NCI-H1048 (cell line): ENCODE data around the gene STARD10.

Source experiments
- DNase-seq: peaks from one replicate; lab custom pipeline; 2025; lab: John Stamatoyannopoulos, UW

STARD10 gene

GRCh38 chr11:72763823-72764222 lies 30.0 kb downstream of the STARD10 start:
- DNase-seq, result no peak

DNA sequence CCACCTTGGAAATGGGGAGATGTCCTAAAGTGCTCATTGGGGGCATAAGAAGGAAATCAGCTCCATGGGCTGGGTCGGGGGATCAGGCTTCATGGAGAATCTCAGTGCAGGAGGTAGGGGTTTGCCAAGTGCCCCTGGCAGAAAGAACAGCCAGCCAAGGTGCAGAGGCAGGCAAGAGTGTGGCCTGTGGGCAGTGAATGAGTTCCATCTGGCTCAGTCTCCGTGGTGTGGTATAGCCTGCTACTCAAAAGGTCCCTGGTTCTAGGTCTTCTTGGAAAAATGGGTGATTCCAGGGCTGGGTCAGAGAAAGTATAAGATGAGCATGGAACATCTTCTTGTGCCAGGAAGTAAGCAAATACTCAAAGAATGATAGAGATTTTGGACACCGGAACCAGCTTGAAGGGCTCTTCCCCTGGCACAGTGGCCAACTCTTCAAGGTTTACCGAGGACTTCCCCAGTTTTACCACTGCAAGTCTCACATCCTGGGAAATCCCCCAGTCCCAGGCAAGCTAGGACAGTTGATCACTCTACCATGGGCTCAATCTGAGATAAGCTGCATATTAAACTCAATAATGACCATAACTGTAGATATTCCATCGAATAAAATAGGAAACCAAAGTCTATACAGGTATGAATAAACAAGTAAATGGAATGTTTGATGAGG lies 31.1 kb downstream of the STARD10 start:
- no peak for DNase-seq

GRCh38 chr11:72760539-72761405 lies 33.1 kb downstream of the STARD10 start:
- no peak for DNase-seq

DNA sequence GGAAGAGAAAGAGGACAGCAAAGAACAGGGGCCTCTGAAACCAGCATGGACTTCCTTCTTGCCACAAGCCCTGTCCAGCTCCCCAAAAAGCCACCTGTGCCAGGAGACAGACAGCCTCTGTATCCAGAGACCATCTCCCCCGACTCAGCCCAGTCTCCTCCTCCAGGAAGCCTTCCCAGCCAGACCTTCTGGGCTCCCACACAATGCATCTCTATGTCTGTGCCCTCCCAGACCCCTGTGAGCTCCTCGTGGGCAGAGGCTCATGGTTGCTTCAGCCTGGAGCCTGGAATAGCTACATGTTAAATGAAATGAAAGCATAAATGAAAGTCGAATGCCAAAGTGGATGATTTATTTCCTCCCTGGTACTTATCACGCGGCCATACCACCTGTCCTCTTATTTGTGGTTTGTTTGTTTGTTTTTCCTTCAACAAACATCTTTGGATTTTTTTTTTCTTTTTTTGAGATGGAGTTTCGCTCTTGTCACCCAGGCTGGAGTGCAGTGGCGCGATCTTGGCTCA lies 34.3 kb downstream of the STARD10 start:
- DNase-seq, result no peak

DNA sequence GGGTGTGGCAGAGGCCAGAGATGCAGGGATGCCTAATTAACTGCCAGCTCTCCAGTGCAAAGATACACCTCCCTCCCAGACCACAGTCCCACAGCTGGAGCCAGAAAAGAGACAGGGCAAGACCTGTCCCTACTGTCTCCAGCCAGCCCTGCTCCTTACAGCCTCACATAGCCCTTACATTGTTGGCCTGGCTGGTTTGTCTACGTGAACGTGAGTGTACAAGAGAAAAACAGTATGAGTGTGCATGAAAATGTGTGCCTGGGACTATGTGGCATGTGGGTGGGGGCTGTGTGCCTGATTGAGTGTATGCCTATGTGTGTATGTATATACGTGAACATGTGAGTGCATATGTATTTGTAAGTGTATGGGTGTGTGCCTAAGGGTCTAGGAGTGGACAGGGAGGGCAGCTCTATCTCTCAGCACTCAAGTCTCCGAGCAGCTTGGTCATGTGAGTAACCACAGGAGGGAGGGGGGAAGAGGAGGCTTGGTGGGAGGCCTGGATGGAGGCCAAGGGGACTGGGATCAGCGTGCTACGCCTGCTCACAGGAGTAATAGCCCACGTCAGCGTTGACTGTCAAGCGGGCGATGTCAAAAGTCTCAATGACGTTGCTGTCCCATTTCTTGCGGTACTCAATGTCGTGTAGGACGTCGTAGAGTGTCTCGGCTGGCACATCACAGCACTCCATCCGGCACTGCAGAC lies 35.0 kb downstream of the STARD10 start:
- DNase-seq, result no peak

DNA sequence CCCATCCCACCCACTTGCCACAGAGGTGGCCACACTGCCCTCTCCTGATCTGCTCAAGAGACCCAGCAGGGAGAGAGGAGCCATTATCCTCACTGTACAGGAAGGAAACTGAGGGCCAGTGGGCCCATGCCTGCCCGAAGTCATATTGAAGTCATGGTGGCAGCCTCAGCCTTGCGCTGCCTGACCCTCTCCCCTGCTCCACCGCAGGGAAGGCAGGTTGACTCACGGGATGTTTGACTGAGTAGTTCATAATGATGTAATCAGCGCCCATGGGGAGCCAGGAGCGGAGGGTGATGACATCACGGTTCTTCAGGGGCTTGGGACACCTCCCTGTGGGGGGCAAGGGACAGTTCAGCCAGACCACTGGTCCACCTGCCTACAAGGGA lies 35.5 kb downstream of the STARD10 start:
- DNase-seq, result no peak

- no peak for DNase-seq
These were observed 38.0 kb downstream of the STARD10 start for GRCh38 chr11:72755713-72756285.

DNA sequence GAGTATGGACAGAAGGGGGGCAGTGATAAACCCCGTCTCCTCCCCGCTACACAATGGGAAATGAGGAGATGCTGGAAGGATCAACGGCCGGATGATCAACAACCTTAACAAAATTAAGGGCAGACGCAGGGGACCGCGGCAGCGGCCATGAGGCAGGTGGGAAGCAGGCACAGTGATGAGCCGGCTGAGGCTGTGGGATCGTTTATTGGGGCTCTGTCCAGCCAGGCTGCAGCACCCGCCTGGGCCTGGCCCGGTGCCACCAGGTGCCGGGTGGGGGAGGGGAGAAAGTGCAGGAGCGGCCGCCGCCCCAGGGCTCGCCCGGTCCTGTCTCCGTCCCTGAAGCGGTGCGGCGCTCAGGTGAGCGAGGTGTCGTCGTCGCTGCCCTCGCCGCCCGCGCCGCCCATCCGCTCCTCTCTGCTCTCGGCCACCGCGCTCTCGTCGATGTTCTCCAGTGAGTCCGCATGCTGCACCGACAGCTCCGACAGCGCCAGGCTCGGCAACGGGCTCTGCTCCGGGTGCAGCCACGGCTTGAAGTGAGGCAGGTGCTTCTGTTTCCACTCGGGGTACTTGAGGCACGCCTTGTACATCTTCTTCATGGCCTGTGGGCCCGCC lies 39.2 kb downstream of the STARD10 start:
- DNase-seq, result no peak

GRCh38 chr11:72754149-72754543 lies 39.7 kb downstream of the STARD10 start:
- no peak for DNase-seq

DNA sequence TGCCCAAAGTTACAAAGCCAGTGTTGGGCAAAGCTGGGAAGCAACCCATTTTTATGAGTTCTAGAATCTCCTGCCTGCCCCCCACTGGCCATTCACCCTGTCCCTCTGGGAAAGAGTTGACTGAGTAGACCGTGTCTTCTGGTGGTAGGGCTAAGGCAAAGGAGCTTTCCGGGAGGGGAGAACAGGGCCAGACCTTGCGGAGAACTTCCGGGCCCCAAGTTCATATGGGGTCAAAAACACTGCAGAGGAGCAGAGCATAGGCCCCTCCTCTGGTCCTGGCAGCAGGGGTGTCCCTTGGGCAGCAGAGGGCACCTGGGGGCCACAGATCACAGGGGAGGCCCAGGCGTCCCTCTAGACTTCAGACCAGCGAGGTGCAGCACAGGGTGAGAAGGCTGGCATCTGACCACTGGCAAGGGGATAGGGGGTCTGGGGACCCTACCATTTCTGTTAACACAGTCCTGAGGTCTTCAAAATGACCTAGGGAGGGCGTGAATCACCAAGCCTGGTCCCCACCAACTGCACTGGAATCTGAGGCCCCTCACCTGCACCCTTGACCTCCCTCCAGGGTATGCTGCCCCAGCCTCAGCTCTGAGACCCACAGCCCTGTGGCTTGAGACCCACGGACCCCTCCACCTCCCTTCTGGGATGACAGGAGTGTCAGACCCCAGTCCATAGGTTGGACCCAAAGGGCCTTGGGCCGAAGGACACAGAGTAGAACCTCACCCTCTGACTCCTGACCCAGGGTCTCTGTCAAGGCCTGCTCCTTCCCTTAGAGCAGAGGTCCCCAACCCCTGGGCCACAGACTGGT lies 40.3 kb downstream of the STARD10 start:
- DNase-seq, result no peak

GRCh38 chr11:72752088-72752914 lies 41.5 kb downstream of the STARD10 start, which contains the start of gene ARAP1:
TSS of gene ARAP1 (minus strand) at chr11:72752408. CDS start at chr11:72727128, 25,280 bp downstream.
- peak; percentile 5 for DNase-seq

- no peak for DNase-seq
These were observed 42.4 kb downstream of the STARD10 start for GRCh38 chr11:72751116-72752087.

- no peak for DNase-seq
These were observed 43.2 kb downstream of the STARD10 start for GRCh38 chr11:72750556-72751115.

GRCh38 chr11:72750086-72750485 lies 43.8 kb downstream of the STARD10 start:
- DNase-seq, result no peak

DNA sequence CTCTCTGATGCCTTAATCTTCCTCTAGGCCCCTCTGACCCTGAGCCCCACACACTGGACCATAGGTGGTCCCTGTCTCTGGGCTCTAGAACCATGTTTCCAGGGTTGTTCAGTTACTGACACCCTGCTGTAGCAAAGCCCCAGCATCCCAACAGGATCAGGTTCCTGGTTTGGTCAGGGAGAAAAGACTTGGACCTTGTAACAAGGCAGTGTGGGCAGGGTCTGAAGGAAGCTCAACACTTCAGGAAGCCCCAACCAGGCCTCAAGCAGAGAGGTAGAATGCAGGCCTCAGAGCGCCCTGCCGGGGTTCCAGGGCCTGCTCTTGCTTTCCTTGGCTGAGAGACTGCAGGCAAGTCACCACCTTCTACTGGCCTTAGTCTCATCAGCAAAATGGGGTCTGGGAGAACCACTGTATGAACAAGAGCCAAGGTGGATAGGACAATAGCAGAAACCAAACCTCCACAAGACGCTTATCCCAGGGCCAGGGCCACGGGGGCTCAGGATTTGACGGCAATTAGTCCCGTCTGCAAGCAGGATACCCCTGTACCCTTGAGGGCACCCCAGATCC lies 46.5 kb downstream of the STARD10 start:
- DNase-seq, result no peak

- no peak for DNase-seq
These were observed 47.0 kb downstream of the STARD10 start for GRCh38 chr11:72746821-72747220.

GRCh38 chr11:72745925-72746550 lies 47.8 kb downstream of the STARD10 start:
- no peak for DNase-seq

- no peak for DNase-seq
These were observed 48.3 kb downstream of the STARD10 start for GRCh38 chr11:72745511-72745910.
